ENCODE data around the gene APBA2.

- no peak for TF ChIP-seq CTCF (IDR thresholded peaks at IDR 0.05)
- TF ChIP-seq EP300 (IDR thresholded peaks at IDR 0.05) = no peak
Measured at GRCh38 chr15:29005931-29006330, 120.2 kb downstream of the APBA2 start.
